SK-N-SH treated with all-trans-retinoic acid at 6 μM for 48 hours (cell line): ENCODE data around the gene TBRG1.

Experiments
- ARNTL ChIP-seq: fragments of 450-650 bp; formaldehyde crosslinking; IDR thresholded peaks from 2 replicates; pipeline ENCODE4 v1.5.0; 2020; ENCODE audit warnings: low read depth, mild to moderate bottlenecking, moderate library complexity, borderline replicate concordance
- BACH2 ChIP-seq: fragments of 250-450 bp; sonication (Bioruptor Pico); IDR thresholded peaks from 2 replicates; pipeline ENCODE4 v1.9.0; 2021; ENCODE audit warnings: mild to moderate bottlenecking, borderline replicate concordance
- GLIS3 ChIP-seq: fragments of 250-450 bp; sonication (Bioruptor Pico); IDR thresholded peaks from 2 replicates; pipeline ENCODE4 v1.5.0; 2020; ENCODE audit warnings: mild to moderate bottlenecking, moderate library complexity
- PPARA ChIP-seq: fragments of 250-450 bp; sonication (Bioruptor Pico); IDR thresholded peaks from 2 replicates; pipeline ENCODE4 v1.5.0; 2020; ENCODE audit warnings: mild to moderate bottlenecking, borderline replicate concordance
- TCF4 ChIP-seq: fragments of 250-450 bp; sonication (Bioruptor Pico); IDR thresholded peaks from 2 replicates; pipeline ENCODE4 v1.8.0; 2021; ENCODE audit warnings: mild to moderate bottlenecking, moderate library complexity, borderline replicate concordance
- TOX ChIP-seq: fragments of 250-450 bp; sonication (Bioruptor Pico); IDR thresholded peaks from 2 replicates; pipeline ENCODE4 v1.8.0; 2021; ENCODE audit warnings: mild to moderate bottlenecking, moderate library complexity, borderline replicate concordance
- ZC3H10 ChIP-seq: fragments of 250-450 bp; sonication (Bioruptor Pico); IDR thresholded peaks from 2 replicates; pipeline ENCODE4 v1.5.1; 2021; ENCODE audit warnings: mild to moderate bottlenecking, moderate library complexity
- ZNF565 ChIP-seq: fragments of 450-650 bp; formaldehyde crosslinking; conservative IDR thresholded peaks from 2 replicates; pipeline ENCODE4 v1.5.0; 2020; ENCODE audit warnings: low read depth, mild to moderate bottlenecking, moderate library complexity

- TF ChIP-seq BACH2 (CRISPR knock-in tag) (no peak), ARNTL (no peak), TOX (CRISPR knock-in tag) (no peak), ZC3H10 (CRISPR knock-in tag) (no peak), TCF4 (no peak), ZNF565 (CRISPR knock-in tag) (no peak), PPARA (CRISPR knock-in tag) (no peak), GLIS3 (no peak)
Observed at GRCh38 chr11:124633355-124633754, 10.7 kb downstream of the TBRG1 start.
